ENCODE measurements around the gene MUC15.
"Not testable (repeated sequence)": the region's sequence is repeated elsewhere in the genome, so short reads cannot be mapped to it uniquely, and the experiment has no call there.

Gene MUC15

GRCh38 chr11:26597899-26598298 is 25.8 kb upstream of the MUC15 start:
- Histone ChIP-seq H3K9ac (ENCODE audit: low read length) (no peak overlapping the region), H3K27ac (ENCODE audit: low read length) (no peak overlapping the region), H3K9me3 (replicated peaks; ENCODE audit: insufficient read depth, low read length) (no peaks in the 10 kb centered on the region), H4K20me1 (ENCODE audit: insufficient read depth, low read length) (no peaks in the 10 kb centered on the region), H3K4me3 (ENCODE audit: low read length) (no peak overlapping the region), H2AFZ (ENCODE audit: low read length) (no peak overlapping the region), H3K4me1 (ENCODE audit: low read length) (no peaks in the 10 kb centered on the region), H3K27me3 (replicated peaks; ENCODE audit: insufficient read depth, low read length) (no peaks in the 10 kb centered on the region), H3K36me3 (replicated peaks; ENCODE audit: insufficient read depth, low read length) (no peaks in the 10 kb centered on the region), H3K9me2 (replicated peaks; ENCODE audit: insufficient read depth, low read length) (no peaks in the 10 kb centered on the region), H3K79me2 (ENCODE audit: low read length) (no peaks in the 10 kb centered on the region), H3K4me2 (ENCODE audit: low read depth, low read length) (no peak overlapping the region), H3F3A (ENCODE audit: insufficient read depth, low read length) (no peaks in the 10 kb centered on the region)
- no peak for DNase-seq
- no peak for TF ChIP-seq EZH2 (optimal IDR thresholded peaks at IDR 0.05; ENCODE audit: low read depth, low read length)
- no peak for TF ChIP-seq CTCF (IDR thresholded peaks at IDR 0.05; ENCODE audit: low read length)
- no peak for TF ChIP-seq EZH2phosphoT487 (IDR thresholded peaks at IDR 0.05; ENCODE audit: low read length)

DNA sequence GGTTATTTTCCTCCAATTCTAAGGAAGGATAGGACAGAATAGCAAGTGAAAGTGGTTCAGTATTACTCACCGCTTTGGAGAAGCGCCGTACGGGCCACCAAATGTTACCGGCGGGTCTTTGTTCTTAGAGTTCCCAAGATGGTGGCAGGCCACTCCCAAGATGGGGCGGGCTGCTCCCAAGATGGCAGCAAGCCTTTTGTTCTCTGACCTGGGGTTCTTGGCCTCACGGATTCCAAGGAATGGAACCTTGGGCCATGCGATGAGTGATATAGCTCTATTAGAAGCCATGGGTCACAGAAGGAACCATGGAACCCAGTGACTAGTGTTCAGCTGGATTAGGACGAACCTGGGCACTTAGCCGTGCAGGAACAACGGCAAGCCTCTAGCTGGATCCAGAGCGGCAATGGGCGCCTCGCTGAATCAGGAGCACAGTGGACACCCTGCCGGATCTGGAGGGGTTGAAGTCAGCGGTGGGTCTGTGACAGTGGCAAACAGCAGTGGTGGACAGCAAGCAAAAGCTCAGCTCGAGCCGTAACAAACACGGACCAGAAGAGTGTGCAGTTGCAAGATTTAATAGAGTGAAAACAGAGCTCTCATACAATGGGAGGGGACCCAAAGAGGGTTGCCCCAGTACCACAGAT is 25.1 kb upstream of the MUC15 start:
- H4K20me1 ChIP-seq (ENCODE audit: insufficient read depth, low read length); H3K4me1 ChIP-seq (ENCODE audit: low read length); H3K4me3 ChIP-seq (ENCODE audit: low read length); H3K79me2 ChIP-seq (ENCODE audit: low read length); DNase-seq; H3K4me2 ChIP-seq (ENCODE audit: low read depth, low read length); H3F3A ChIP-seq (ENCODE audit: insufficient read depth, low read length); H3K27ac ChIP-seq (ENCODE audit: low read length); H3K27me3 ChIP-seq (replicated peaks; ENCODE audit: insufficient read depth, low read length); H3K9me2 ChIP-seq (replicated peaks; ENCODE audit: insufficient read depth, low read length); H3K36me3 ChIP-seq (replicated peaks; ENCODE audit: insufficient read depth, low read length); H3K9me3 ChIP-seq (replicated peaks; ENCODE audit: insufficient read depth, low read length); H3K9ac ChIP-seq (ENCODE audit: low read length); H2AFZ ChIP-seq (ENCODE audit: low read length): not testable (repeated sequence)

DNA sequence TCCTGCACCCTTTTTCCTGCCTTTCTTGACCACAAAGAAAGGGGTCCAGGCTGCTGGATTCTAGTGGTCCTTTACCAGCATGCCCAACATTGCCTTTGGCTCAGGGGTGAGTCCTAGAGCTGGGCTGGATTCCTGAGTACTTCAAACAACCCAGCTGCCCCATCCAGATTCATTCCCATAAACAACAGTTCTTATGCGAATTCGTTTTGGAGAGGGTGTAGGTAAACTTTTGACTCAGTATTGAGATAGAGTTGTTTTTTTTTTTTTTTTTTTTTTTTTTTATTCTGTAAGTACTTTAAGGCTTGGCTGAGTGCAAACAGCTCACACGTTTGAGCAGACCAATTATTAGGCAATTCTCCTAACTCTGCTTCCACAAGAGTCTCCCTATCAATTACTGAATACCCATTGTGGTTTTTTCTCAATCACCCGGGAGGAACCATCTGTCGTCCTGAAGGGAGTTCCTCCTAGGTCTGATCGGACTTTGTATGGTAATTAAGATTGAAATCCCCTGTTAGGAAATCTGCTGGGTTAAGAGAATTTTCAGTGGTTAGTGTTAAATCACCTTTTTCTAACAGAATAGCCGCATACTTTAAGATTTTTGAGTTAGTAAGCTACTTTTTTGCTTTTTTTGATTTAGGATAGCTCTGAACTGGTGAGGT is 23.3 kb upstream of the MUC15 start:
- H3K9me2 ChIP-seq (replicated peaks; ENCODE audit: insufficient read depth, low read length); H3K9ac ChIP-seq (ENCODE audit: low read length); H3F3A ChIP-seq (ENCODE audit: insufficient read depth, low read length); DNase-seq; H3K4me3 ChIP-seq (ENCODE audit: low read length); H3K36me3 ChIP-seq (replicated peaks; ENCODE audit: insufficient read depth, low read length); H3K4me1 ChIP-seq (ENCODE audit: low read length); H3K79me2 ChIP-seq (ENCODE audit: low read length); H3K9me3 ChIP-seq (replicated peaks; ENCODE audit: insufficient read depth, low read length); H3K27me3 ChIP-seq (replicated peaks; ENCODE audit: insufficient read depth, low read length); H3K4me2 ChIP-seq (ENCODE audit: low read depth, low read length); H2AFZ ChIP-seq (ENCODE audit: low read length); H4K20me1 ChIP-seq (ENCODE audit: insufficient read depth, low read length); H3K27ac ChIP-seq (ENCODE audit: low read length): not testable (repeated sequence)

DNA sequence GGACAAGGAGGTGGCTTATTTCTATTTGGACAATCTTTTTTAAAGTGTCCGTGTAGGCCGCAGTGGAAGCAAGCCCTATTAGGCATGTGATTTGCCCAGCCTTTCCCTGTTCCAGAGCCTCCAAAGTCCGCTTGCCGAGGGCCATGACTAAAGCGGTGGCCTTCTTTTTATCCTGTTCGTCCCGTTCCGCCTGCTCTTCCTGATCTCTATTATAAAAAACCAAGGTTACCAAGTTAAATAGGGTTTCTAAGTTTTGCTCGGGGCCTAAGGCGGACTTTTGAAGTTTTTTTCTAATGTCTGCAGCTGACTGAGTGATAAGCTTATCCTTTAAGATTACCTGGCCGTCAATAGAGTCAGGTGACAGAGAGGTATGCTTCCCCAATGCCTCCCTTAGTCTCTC is 21.6 kb upstream of the MUC15 start:
- Histone ChIP-seq H3K79me2 (ENCODE audit: low read length) (no peaks in the 10 kb centered on the region), H4K20me1 (ENCODE audit: insufficient read depth, low read length) (no peaks in the 10 kb centered on the region), H3K9ac (ENCODE audit: low read length) (no peak overlapping the region), H3K9me2 (replicated peaks; ENCODE audit: insufficient read depth, low read length) (no peaks in the 10 kb centered on the region), H2AFZ (ENCODE audit: low read length) (no peak overlapping the region), H3K4me3 (ENCODE audit: low read length) (no peak overlapping the region), H3K27ac (ENCODE audit: low read length) (no peak overlapping the region), H3K36me3 (replicated peaks; ENCODE audit: insufficient read depth, low read length) (no peaks in the 10 kb centered on the region), H3K27me3 (replicated peaks; ENCODE audit: insufficient read depth, low read length) (no peaks in the 10 kb centered on the region), H3K4me2 (ENCODE audit: low read depth, low read length) (no peak overlapping the region), H3K9me3 (replicated peaks; ENCODE audit: insufficient read depth, low read length) (no peaks in the 10 kb centered on the region), H3F3A (ENCODE audit: insufficient read depth, low read length) (no peaks in the 10 kb centered on the region), H3K4me1 (ENCODE audit: low read length) (no peaks in the 10 kb centered on the region)
- DNase-seq = no peak
- TF ChIP-seq EZH2phosphoT487 (IDR thresholded peaks at IDR 0.05; ENCODE audit: low read length) (no peak), CTCF (IDR thresholded peaks at IDR 0.05; ENCODE audit: low read length) (no peak), EZH2 (optimal IDR thresholded peaks at IDR 0.05; ENCODE audit: low read depth, low read length) (no peak)

Data from MM.1S (cell line).